HG02970 (cell line): ENCODE data around the gene PKDCC.
"Not testable (repeated sequence)": the region's sequence is repeated elsewhere in the genome, so short reads cannot be mapped to it uniquely, and the experiment has no call there.

ENCODE experiments used
- ATAC-seq: cut with Tn5 transposase; IDR thresholded peaks from one replicate; pipeline ENCODE4 v1.9.1; 2021; ENCODE audit warnings: mild to moderate bottlenecking, moderate library complexity, moderate number of reproducible peaks; ENCODE audit not compliant: unreplicated experiment, low FRiP score

The PKDCC gene

DNA sequence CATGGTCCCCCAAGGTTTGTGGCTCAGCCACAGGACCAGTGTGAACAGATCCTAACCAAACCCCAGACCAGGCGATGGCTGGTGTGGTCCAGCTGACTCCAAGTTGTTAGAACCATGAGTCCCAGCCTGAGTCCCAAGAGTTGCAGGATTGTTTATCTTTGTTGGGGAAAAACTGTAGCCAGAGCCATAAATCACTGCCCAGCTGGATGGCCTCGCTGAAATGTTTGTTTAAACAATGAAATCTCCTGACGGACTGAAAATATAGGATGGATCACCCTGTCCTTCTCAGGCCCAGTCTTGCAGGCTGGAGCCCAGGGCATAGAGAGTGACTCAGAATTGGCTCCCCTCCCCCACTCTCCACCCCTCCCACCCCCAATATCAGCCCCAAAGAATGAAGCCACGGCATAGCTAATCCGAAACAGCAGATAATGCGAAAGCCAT is 36.4 kb downstream of the PKDCC start:
- ATAC-seq, result no peak

DNA sequence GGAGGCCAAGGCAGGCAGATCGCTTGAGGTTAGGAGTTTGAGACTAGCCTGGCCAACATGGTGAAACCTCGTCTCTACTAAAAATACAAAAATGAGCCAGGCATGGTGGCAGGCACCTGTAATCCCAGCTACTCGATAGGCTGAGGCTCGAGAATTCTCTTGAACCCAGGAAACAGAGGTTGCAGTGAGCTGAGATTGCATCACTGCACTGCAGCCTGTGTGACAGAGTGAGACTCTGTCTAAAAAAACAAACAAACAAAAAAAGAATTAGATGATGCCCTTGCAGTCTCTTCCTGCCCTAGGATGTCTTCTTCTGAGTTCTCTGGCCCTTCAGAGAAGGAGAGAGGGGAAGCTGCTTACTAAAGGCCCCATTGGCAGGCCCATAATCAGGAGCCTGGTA is 37.2 kb downstream of the PKDCC start:
- ATAC-seq, result not testable (repeated sequence)

DNA sequence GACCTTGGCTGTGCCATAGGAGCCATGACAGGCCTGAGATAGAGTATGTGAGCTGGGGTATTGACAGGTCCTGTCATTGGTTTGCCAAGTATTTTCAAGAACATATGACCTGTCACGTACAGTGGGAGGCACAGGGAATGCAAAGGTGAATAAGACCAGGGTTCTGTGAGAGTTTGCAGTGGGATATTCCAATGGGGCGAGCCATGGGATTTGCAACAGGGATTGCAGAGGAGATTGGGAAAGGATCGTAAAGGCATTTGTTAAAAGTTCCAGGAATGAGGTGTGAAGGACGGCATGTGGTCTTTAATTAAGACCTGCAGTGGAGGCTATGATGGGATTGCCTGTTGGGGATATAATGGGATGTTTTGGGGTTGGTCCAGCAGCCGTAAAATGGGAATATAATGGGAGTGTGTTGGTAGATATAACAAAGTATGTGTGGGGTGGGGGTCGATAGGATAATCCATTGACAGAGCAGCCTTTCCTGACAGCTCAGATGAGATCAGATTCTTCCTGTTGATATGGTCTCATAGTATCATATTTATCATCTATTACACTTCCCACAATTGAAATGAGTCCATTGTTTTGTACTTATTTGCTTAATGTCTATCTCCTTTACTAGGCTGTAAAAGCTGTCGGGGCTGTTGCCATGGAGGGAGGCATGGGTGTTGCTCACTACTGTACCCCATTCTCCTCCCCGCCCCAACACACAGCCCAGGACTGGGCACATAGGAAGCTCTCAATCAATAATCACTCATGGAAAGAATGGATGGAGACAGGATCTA is 38.1 kb downstream of the PKDCC start:
- ATAC-seq, result no peak

GRCh38 chr2:42086500-42086953 is 38.7 kb downstream of the PKDCC start:
- no peak for ATAC-seq

- ATAC-seq, result no peak
Measured at GRCh38 chr2:42087137-42087856, 39.5 kb downstream of the PKDCC start.

DNA sequence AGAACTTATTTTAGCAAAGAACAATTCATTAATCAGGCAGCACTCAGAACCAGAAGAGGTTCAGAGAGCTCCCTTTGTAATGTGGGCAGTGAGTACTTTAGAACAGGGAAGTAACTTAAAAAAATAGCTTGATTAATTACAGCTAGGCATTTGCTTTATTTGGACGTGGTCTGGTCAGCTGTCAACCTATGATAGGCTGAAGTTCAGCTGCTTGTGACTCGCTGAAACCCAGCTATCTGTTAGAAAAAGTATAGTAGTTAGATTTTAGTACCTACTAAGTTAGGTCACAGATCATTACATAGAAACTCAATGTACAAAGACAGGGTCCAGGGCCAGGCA is 40.0 kb downstream of the PKDCC start:
- ATAC-seq, result no peak

DNA sequence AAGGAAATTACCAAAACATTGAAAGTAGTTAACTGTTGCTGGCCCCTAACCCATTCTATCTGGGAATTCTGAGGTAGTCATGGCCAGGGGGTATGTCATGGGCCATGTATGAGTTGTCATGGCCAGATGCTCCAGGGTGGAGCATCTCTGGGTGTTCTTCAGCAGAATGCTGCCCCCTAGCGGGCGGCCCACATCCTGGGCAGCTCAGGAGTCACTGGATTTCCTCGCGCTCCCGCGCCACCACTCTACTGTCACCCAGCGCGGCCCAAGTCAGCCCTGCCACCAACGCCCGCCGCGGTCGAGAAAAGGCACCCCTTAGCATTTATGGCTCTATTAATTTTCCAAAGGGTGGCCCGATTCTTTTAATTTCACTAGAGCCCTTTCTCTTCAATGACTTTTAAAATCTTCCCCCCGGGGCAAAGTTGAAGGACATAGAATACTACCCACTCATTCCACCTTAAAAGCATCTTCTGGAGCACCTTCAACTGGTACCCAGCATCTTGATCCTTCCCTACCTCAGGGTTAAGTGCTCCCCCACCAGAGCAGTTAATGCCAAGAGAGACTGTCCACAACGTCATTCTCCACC is 41.6 kb downstream of the PKDCC start:
- ATAC-seq, result no peak

GRCh38 chr2:42090216-42090615 is 42.4 kb downstream of the PKDCC start:
- ATAC-seq, result no peak

DNA sequence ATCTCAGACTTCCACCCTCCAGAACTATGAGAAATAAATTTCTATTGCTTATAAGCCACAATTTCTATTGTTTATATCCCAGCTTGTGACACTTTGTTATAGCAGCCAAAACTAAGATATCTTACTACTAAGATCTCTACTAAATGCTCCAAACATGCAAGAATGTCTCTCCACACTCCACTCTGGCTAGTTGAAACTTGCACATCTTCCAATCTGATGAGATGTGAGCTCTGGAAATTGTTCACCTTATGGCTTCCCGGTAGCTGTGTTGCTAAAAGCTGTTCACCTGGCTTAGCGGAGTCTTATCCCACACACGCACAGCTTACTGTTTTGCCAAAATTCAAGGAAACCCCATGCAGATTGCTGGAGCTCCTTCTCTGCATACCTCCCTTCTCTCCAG is 43.9 kb downstream of the PKDCC start:
- ATAC-seq, result no peak

GRCh38 chr2:42092084-42092996 is 44.5 kb downstream of the PKDCC start:
- no peak for ATAC-seq

DNA sequence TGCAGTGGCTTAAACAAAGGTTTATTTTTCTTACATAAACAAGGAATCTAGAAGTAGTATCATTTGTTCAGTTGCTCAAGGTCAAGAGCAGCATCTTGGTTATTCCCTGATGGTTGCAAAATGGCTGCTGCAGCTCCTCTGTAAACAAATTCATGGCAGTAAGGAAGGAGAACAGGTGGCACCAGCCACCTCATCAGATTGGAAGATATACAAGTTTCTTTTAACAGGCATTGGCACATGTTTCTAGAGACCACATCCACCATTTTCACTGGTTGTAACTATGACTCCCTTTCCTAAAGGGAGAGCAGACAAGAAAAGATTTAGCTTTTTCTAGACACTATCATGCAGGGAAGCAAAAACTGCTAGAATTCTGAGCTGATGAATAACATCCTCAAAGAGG is 46.3 kb downstream of the PKDCC start:
- ATAC-seq, result no peak

DNA sequence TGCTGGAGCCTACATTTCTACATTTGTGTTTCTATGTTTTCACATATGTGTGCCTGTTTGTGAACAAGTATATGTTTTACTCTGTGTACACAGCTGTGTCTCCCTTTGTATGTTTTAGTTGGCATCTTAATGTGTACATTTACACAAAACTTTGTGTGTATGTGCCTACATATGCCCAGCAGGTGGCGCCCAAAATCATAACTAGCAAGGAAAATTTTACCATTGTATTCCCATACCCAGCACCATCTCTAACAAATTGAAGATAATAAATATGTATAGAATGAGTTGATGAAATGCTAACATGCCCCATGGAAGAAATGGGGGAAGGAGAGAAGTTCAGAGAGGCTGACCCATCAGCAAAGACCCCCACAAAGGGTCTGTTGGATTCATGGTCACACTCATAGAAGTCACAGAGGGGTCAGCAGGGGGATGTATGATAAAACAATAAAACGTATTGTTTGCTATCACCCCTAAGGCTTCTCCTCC is 48.1 kb downstream of the PKDCC start:
- no peak for ATAC-seq

GRCh38 chr2:42096869-42097591 is 49.2 kb downstream of the PKDCC start:
- ATAC-seq, result no peak

- no peak for ATAC-seq
Measured at GRCh38 chr2:42098571-42099437, 51.0 kb downstream of the PKDCC start.

DNA sequence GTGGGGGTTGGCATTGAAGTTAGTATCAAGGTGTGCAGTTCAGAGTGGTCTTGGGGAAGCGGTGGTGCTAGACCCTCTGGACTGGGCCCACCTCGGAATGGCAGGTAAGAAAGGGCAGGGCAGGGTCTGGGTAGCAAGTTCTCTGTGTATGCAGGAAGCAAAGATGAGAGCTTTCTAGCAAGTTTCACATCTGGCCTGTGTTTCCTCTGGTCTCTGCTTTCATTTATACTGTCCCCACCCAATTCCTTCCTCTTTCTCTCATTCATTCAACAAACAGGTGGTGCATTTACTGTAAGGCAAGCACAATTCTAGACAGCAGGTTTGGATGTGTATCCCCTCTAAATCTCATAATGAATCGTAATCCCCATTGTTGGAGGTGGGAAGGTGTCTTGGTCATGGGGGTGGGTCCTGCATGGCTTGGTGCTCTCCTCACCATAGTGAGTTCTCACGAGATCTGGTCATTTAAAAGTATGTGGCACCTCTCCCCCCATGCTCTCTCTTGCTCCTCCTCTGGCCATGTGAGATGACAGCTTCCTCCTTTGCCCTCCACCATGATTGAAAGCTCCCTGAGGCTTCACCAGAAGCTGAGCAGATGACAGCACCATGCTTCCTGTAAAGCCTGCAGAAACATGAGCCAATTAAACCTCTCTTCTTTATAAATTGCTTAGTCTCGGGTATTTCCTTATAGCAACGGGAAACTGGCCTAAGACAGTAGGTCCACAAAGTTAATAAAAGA is 51.8 kb downstream of the PKDCC start:
- ATAC-seq, result no peak

DNA sequence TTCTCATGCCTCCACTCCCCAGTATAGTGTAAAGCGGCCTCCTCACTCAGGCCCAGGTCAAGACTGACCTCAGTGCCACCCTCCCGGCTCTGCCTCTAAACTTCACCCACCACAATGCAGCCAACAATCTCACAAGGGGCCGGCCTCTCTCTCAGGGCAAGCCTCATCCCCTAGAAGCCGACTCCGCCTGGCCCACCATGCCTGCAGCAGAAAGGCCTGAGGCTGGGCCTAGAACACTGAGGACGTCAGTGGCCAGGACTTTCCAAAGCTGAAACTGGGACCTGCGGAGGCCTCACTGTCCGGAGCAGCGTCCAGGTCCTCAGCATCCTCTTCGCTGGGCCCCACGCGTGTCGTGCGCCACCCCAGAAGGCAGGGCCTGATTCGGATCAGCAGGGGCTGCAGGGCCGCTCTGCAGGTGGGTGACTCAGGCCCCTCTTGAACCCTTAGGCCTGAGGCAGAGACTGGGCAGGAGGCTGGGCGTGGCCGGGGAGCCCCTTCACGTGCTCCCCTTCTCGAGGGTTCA is 52.9 kb downstream of the PKDCC start:
- ATAC-seq, result no peak

GRCh38 chr2:42101206-42102023 is 53.6 kb downstream of the PKDCC start:
- ATAC-seq, result peak; percentile 5
